ENCODE results near the gene CAMK2G.
"Not testable (repeated sequence)": the region's sequence is repeated elsewhere in the genome, so short reads cannot be mapped to it uniquely, and the experiment has no call there.

CAMK2G gene

DNA sequence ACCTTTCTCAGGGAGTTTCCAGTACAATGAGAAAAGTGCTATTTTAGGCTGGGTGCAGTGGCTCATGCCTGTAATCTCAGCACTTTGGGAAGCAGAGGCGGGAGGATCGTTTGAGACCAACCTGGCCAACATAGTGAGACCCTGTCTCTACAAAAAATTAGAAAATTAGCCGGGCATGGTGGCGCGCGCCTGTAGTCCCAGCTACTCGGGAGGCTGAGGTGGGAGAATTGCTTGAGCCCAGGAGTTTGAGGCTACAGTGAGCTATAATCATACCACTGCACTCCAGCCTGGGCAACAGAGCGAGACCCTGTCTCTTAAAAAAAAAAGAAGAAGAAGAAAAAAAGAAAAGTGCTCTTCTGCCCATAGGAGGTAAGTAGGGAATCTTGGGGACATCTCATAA is 78.3 kb downstream of the CAMK2G start:
- H3K36me3 Mint-ChIP-seq = peaks cover 49% of the 10 kb centered on the region
- not testable (repeated sequence) for H3K9me3 Mint-ChIP-seq, H3K4me1 Mint-ChIP-seq, DNase-seq, H3K4me3 Mint-ChIP-seq, H3K27me3 Mint-ChIP-seq, H3K27ac Mint-ChIP-seq
- CTCF ChIA-PET = interaction anchor here (1.5 kb wide), 1 partner anchor 84 kb away, joined by 3 read pairs; no protein-coding TSS in a partner anchor

DNA sequence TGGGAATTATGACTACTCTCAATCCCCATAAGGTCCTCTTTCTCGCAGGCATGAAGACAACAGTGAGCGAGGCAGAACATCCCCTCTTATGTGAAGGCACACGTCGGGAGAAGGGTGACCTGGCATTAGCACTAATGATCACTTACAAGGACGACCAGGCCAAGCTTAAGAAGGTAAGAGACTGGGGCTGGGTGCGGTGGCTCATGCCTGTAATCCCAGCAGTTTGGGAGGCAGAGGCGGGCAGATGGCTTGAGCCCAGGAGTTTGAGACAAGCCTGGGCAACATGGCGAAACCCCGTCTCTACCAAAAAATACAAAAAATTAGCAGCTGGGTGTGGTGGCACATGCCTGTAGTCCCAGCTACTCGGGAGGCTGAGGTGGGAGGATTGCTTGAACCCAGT is 78.9 kb downstream of the CAMK2G start:
- CTCF ChIA-PET, DNase-seq, H3K9me3 Mint-ChIP-seq, H3K27ac Mint-ChIP-seq, H3K27me3 Mint-ChIP-seq, H3K4me3 Mint-ChIP-seq, H3K4me1 Mint-ChIP-seq: not testable (repeated sequence)
- H3K36me3 Mint-ChIP-seq = peaks cover 51% of the 10 kb centered on the region

DNA sequence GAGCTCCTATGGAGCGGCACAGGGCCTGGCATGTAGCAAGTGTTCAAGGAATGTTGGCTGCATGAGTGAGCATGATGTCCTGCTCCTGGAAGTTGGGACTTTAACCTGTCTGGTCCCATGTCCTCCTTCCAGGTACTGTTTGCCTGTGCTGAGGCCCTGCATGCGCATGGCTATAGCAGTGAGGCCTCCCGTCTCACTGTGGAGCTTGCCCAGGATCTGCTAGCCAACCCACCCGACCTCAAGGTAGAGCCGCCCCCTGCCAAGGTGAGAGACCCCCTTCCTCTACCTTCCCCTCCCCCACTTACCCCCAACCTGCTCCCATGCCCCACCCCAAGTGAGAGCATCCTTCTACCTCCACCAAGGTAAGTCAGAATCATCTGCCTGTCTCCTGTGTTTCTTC is 80.9 kb downstream of the CAMK2G start:
- Mint-ChIP-seq H3K9me3 (no peaks in the 10 kb centered on the region), H3K4me3 (no peak overlapping the region), H3K27me3 (no peaks in the 10 kb centered on the region), H3K27ac (no peak overlapping the region), H3K36me3 (peaks cover 63% of the 10 kb centered on the region), H3K4me1 (peaks cover 2% of the 10 kb centered on the region)
- CTCF ChIA-PET = no interaction called here
- DNase-seq = no peak

DNA sequence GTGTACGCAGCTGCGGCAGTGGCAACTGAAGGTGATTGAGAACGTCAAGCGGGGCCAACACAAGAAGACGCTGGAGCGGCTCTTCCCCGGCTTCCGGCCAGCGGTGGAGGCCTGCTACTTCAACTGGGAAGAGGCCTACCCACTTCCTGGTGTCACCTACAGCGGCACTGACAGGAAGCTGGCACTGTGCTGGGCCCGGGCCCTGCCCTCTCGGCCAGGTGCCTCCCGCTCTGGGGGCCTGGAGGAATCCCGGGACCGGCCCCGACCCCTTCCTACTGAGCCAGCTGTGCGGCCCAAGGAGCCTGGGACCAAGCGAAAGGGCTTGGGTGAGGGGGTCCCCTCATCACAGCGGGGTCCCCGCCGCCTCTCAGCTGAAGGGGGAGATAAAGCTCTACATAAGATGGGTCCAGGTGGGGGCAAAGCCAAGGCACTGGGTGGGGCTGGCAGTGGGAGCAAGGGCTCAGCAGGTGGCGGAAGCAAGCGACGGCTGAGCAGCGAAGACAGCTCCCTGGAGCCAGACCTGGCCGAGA is 82.4 kb downstream of the CAMK2G start:
- H3K36me3 Mint-ChIP-seq = peaks cover 50% of the 10 kb centered on the region
- CTCF ChIA-PET = no interaction called here
- no peaks in the 10 kb centered on the region for H3K9me3 Mint-ChIP-seq
- H3K4me1 Mint-ChIP-seq = peaks cover 13% of the 10 kb centered on the region
- H3K27me3 Mint-ChIP-seq = no peaks in the 10 kb centered on the region
- H3K4me3 Mint-ChIP-seq = no peak overlapping the region
- no peak for DNase-seq
- H3K27ac Mint-ChIP-seq = no peak overlapping the region

DNA sequence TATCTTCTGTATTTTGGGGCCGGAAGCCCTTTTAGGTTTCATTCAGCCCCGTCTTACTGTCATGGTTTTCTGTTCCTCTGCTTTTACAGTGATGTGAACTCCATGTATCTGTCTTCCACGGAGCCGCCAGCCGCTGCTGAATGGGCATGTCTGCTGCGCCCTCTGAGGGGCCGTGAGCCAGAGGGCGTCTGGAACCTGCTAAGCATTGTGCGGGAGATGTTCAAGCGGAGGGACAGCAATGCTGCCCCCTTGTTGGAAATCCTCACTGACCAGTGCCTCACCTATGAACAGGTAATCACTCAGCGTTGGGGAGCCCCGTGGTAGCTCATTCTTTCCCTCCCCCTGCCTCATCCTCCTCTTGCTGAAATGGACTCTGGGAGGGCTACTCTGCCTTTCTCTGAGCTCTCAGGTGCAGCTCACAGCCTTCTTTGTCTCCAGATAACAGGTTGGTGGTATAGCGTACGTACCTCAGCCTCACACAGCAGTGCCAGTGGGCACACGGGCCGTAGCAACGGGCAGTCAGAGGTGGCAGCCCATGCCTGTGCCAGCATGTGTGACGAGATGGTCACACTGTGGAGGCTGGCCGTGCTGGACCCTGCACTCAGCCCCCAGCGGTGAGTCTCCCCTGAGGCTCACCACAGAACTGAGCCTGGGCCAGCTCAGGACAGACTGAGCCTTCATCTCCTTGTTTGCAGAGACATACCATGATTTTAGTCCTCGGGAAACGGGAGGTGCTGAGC is 83.3 kb downstream of the CAMK2G start:
- H3K27ac Mint-ChIP-seq = no peak overlapping the region
- no peaks in the 10 kb centered on the region for H3K9me3 Mint-ChIP-seq
- H3K4me1 Mint-ChIP-seq = peaks cover 20% of the 10 kb centered on the region
- DNase-seq = no peak
- H3K36me3 Mint-ChIP-seq = peaks cover 48% of the 10 kb centered on the region
- CTCF ChIA-PET = no interaction called here
- H3K27me3 Mint-ChIP-seq = no peaks in the 10 kb centered on the region
- no peak overlapping the region for H3K4me3 Mint-ChIP-seq

DNA sequence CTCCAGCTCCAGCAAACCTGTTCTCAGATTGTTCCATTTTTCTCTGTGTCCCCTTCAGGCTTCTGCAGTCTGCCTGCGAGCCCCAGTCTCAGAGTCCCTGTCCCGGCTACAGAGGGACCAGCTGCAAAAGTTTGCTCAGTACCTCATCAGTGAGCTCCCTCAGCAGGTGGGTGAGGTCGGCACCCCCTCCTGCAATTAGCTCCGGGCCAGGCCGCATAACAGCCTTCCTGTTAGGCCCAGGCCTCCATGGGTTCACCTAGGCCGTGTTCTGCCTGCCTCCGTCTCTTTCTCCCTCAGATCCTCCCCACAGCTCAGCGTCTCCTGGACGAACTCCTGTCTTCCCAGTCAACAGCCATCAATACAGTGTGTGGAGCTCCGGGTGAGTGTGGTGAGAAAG is 84.7 kb downstream of the CAMK2G start:
- no peak overlapping the region for H3K27ac Mint-ChIP-seq
- peaks cover 41% of the 10 kb centered on the region for H3K36me3 Mint-ChIP-seq
- no peak for DNase-seq
- H3K27me3 Mint-ChIP-seq = no peaks in the 10 kb centered on the region
- peaks cover 29% of the 10 kb centered on the region for H3K4me1 Mint-ChIP-seq
- CTCF ChIA-PET = interaction anchor here (1.0 kb wide), 1 partner anchor 90 kb away, joined by 3 read pairs; no protein-coding TSS in a partner anchor
- no peak overlapping the region for H3K4me3 Mint-ChIP-seq
- no peaks in the 10 kb centered on the region for H3K9me3 Mint-ChIP-seq

DNA sequence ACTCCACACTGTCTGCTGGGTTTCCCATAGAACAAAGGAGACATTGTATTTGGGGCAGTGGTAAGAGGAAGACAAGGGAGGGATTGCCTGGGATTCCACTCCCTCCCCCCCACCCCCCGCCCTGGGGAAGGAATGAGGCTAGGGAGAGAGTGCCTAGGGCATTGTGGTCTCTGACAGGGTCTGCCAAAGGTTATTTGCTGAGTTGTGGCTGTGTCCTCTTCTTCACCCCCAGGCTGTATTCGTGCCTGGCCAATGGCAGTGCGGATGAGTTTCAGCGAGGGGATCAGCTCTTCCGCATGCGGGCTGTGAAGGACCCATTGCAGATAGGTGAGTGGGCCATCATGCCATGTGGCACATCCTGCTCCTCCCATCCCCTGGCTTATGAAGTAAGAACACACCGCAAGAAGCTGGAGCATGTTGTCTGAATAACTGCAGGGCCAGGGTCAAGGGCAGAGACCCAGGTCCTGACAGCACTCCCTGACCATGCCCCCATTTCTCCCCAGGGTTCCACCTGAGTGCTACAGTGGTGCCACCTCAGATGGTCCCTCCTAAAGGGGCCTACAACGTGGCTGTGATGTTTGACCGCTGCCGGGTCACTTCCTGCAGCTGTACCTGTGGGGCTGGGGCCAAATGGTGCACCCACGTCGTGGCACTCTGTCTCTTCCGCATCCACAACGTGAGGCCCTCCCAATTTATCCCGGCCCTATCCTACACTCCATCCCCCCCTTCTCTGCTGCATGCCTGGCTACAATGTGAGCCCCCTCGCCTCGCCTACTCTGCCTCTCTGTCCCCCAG is 85.3 kb downstream of the CAMK2G start:
- peaks cover 39% of the 10 kb centered on the region for H3K36me3 Mint-ChIP-seq
- H3K4me3 Mint-ChIP-seq = no peak overlapping the region
- CTCF ChIA-PET = interaction anchor here (1.0 kb wide), 1 partner anchor 91 kb away, joined by 3 read pairs; no protein-coding TSS in a partner anchor
- H3K9me3 Mint-ChIP-seq = no peaks in the 10 kb centered on the region
- H3K27ac Mint-ChIP-seq = no peak overlapping the region
- DNase-seq = no peak
- no peaks in the 10 kb centered on the region for H3K27me3 Mint-ChIP-seq
- peaks cover 35% of the 10 kb centered on the region for H3K4me1 Mint-ChIP-seq

DNA sequence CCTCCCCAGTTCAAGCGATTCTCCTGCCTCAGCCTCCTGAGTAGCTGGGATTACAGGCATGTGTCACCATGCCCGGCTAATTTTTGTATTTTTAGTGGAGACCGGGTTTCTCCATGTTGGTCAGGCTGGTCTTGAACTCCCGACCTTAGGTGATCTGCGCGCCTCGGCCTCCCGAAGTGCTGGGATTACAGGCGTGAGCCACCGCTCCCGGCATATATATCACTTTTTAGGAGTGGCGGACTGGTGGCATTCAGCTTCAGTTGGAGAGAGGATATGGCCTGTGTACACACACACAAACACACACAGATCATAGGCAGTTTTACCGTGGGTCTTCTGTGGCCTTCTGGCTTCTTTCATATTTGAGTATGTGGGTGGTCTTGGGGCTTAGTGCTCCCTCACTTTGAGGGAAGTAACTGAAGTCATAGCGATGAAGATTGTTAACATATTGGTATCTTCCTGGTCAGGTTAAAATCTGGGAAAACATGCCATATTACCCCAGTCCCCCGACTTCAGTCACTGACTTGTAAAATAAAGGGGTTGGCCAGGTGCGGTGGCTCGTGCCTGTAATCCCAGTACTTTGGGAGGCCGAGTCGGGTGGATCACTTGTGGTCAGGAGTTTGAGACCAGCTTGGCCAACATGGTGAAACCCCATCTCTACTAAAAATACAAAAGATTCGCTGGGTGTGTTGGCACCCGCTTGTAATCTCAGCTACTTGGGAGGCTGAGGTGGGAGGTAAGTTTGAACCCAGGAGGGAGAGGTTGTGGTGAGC is 87.1 kb downstream of the CAMK2G start:
- CTCF ChIA-PET = interaction anchor here (1.0 to 1.1 kb wide), 2 partner anchors 18 to 92 kb away, joined by 3 to 7 read pairs; no protein-coding TSS in a partner anchor
- Mint-ChIP-seq H3K4me3 (peak overlapping the region; percentile 56), H3K4me1 (peaks cover 51% of the 10 kb centered on the region), H3K36me3 (peaks cover 26% of the 10 kb centered on the region)
- not testable (repeated sequence) for H3K27me3 Mint-ChIP-seq, H3K9me3 Mint-ChIP-seq, DNase-seq, H3K27ac Mint-ChIP-seq

DNA sequence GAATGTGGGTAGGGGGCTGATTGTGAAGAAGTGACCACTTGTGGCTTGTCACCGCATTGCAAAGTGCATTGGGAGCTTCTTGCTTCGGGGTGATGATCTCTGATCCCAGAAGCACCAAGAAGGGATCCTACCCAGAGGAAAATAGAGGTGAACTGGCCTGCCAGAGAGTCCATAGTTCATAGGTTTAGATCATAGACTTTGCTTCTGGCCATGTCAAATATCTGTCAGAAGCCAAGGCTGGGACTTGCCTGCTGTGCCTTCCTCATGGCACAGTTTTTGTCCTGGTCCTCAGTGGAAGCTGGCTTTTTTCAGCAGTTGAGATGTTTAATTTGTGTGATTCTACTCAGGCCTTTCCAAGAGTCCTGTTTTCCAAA is 87.9 kb downstream of the CAMK2G start:
- H3K9me3 Mint-ChIP-seq = no peaks in the 10 kb centered on the region
- peak overlapping the region; percentile 93 for H3K27ac Mint-ChIP-seq
- no peaks in the 10 kb centered on the region for H3K27me3 Mint-ChIP-seq
- no peak for DNase-seq
- CTCF ChIA-PET = interaction anchor here (0.8 to 1.4 kb wide), 6 partner anchors 13 to 93 kb away, joined by 3 to 7 read pairs (median 3); a partner anchor contains a TSS
- peaks cover 27% of the 10 kb centered on the region for H3K36me3 Mint-ChIP-seq
- peak overlapping the region; percentile 94 for H3K4me3 Mint-ChIP-seq
- peaks cover 54% of the 10 kb centered on the region for H3K4me1 Mint-ChIP-seq

DNA sequence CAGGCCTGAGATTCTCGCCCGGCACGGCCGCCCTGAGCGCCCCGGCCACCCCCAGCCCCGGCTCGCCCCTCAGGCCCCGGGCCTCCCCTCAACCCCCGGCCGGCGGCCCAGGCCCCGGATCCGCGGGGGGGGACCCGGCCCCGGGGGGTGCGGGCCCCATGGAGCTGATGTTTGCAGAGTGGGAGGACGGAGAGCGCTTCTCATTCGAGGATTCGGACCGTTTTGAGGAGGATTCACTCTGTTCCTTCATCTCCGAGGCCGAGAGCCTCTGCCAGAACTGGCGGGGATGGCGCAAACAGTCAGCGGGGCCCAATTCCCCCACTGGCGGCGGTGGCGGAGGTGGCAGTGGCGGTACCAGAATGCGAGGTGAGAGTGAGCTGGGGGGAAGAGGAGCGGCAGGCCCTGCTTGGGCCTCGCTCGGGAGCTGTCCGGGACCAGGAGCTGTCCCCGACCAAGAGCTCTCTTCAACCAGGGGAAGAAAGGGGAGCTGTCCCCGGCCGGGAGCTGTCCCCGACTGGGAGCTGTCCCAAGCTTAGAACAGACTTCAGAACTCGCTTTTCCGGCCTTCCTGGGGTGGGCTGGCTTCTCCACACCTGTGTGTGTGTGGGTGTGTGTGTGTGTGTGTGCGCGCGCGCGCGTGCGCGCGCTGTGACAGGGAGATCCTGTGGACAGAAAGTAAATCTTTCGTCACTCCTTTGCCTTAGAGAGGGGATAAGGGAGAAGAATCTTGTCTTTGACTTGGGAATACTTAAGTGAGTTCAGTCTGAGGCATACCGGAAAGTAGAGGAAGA is 88.4 kb downstream of the CAMK2G start:
- CTCF ChIA-PET = interaction anchor here (0.8 to 1.4 kb wide), 5 partner anchors 12 to 94 kb away, joined by 3 to 7 read pairs (median 3); a partner anchor contains a TSS
- Mint-ChIP-seq H3K27me3 (no peaks in the 10 kb centered on the region), H3K4me1 (peaks cover 59% of the 10 kb centered on the region), H3K4me3 (peak overlapping the region; percentile 94), H3K36me3 (peaks cover 22% of the 10 kb centered on the region), H3K27ac (peak overlapping the region; percentile 99), H3K9me3 (no peaks in the 10 kb centered on the region)
- peak; percentile 70 for DNase-seq

DNA sequence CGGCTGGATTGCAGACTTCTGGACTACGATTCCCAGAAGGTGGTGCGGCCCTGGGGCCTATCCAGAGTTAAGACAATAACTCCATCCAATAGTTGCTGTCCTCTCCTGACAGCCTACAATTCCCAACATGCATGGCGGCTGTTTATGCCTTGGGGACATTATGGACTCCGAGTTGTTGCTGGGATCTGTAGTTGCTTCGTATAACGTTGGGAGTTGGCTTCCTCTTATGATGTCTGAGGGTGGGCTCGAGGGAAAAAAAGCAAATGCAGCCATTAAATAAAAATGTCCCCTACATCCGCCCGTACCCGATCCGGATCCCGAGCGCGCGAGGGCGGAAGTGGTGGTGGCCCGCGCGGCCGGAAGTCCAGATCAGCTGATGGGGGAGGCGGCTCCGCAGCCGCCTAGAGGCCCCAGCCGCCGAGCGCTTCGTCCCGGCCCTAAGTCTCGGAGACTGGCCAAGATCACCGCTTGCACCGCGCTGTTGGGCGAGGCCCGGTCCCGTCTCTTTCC is 89.1 kb downstream of the CAMK2G start, which contains the start of gene ZSWIM8:
Gene ZSWIM8 (plus strand): TSS at position 396 of the 510 bp plus-strand sequence. CDS start 273 bp downstream, outside the sequence.
- Mint-ChIP-seq H3K4me1 (peaks cover 64% of the 10 kb centered on the region), H3K27ac (peak within 1 kb of the TSS; percentile 99), H3K4me3 (peak within 1 kb of the TSS; percentile 94), H3K27me3 (no peaks in the 10 kb centered on the region), H3K36me3 (peaks cover 19% of the 10 kb centered on the region), H3K9me3 (no peaks in the 10 kb centered on the region)
- DNase-seq = peak; percentile 89
- CTCF ChIA-PET = interaction anchor here (1.1 to 1.4 kb wide), 2 partner anchors 14 to 26 kb away, joined by 3 to 7 read pairs; a partner anchor contains a TSS

DNA sequence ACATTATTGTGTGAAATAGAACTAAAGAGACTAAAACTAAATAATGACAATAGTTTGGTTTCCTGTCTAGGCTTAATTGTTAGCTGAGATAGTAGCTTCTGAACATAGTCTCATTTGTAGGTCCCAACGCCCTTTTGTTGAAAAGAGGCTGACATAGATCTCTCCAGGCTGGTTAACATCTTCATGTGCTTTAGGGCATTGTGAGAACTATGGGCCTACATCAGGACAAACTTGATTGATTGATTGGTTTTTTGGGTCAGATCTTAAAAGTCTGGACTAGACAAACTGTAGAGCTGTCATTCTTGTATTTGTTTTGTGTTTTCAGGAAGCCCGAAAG is 91.6 kb downstream of the CAMK2G start:
- Mint-ChIP-seq H3K36me3 (peaks cover 24% of the 10 kb centered on the region), H3K27ac (peak overlapping the region; percentile 95), H3K27me3 (no peaks in the 10 kb centered on the region), H3K4me3 (peak overlapping the region; percentile 99), H3K4me1 (peaks cover 67% of the 10 kb centered on the region), H3K9me3 (no peaks in the 10 kb centered on the region)
- CTCF ChIA-PET = interaction anchor here (0.7 to 1.3 kb wide), 3 partner anchors 11 to 97 kb away, joined by 3 to 5 read pairs (median 4); a partner anchor contains a TSS
- DNase-seq = no peak
